Pancreas (tissue), 10 donors: ENCODE data around the gene RIN3. TPM values are rescaled to one million over a fixed set of nuclear protein-coding genes. Genes with fewer than 3 reads are reported as not detected.

Experiments used
- ATAC-seq, 4 donors: fragments of 200-7000 bp; cut with Tn5 transposase; one replicate each; pipeline versions ENCODE4 v1.8.0 to v1.9.1; 2020; ENCODE audit warnings: mild to moderate bottlenecking in 4 of 4, moderate library complexity in 4 of 4
- DNase-seq, 6 donors: peaks; one replicate each; pipeline ENCODE4 v3.0.0-alpha.2; 2020
- FAIRE-seq: peaks from 2 replicates; lab custom pipeline; 2012; peaks lifted over from hg19 to GRCh38; lab: Jason Lieb, UNC
- H3K27ac ChIP-seq, 4 donors: fragments of 200-600 bp; sonication (generic); 1 replicate in 3 of 4; 2 replicates in 1 of 4; pipeline versions ENCODE4 v1.5.0 to v1.8.0; 2020
- H3K27me3 ChIP-seq, 4 donors: fragments of 200-600 bp; one replicate each; pipeline ENCODE4 v1.8.0; 2021
- H3K36me3 ChIP-seq, 3 donors: fragments of 200-600 bp; sonication (generic) in 1 of 3; one replicate each; pipeline versions ENCODE4 v1.5.0 to v1.8.0; 2020 to 2021
- H3K4me1 ChIP-seq, 3 donors: fragments of 200-600 bp; one replicate each; pipeline ENCODE4 v1.8.0; 2021
- H3K4me3 ChIP-seq, 4 donors: fragments of 200-600 bp; sonication (generic) in 2 of 4; one replicate each; pipeline versions ENCODE4 v1.5.0 to v1.8.0; 2020 to 2021
- H3K9me3 ChIP-seq, 4 donors: fragments of 200-600 bp; one replicate each; pipeline ENCODE4 v1.8.0; 2021
- CTCF ChIP-seq, 4 donors: fragments of 200-600 bp; sonication (generic) in 3 of 4; IDR thresholded peaks; one replicate each; pipeline versions ENCODE4 v1.5.0 to v1.8.0; 2021; ENCODE audit warnings: antibody characterized with exemption in 4 of 4
- WGBS, 2 donors: extraction: QIAGEN DNeasy Blood & Tissue Kit; methylation state at CpG; one replicate each; pipeline ENCODE4 v1.1.7; 2013; 5-methylcytosine and 5-hydroxymethylcytosine counted together
- intact Hi-C, 3 donors: fragments of 100-400 bp; cut with DNase I; formaldehyde crosslinking; loops; one replicate each; pipeline versions ENCODE4 v1.11.1 to v1.14.2; 2022
- polyA plus RNA-seq, 2 donors: library from polyadenylated mRNA; stranded (reverse); fragments of 200-250 nt; gene quantifications; one replicate each; pipeline ENCODE4 v1.2.3, GENCODE V29; 2013
- total RNA-seq, 6 donors: library from RNA; stranded (reverse); fragmentation: NEBNext Ultra II Directional in 4 of 6; extraction: Animal tissue kit (Norgen Biotek cat#: 25700) in 4 of 6; gene quantifications; one replicate each; pipeline versions ENCODE4 v1.2.1 to v1.2.4, GENCODE V29; 2021 to 2023
- donor health status: healthy with polysubstance abuse.
- donor health status: DM: no; HTN: no; CAD: no; lungs with moderate emphysema.
- donor health status: DM: no; HTN: no; CAD: no.
- donor health status: control.
- donor health status: control.
- donor health status: Bipolar disorder and iron deficiency.
- donor health status: DM: yes; HTN: yes; CAD: no.
- donor health status: DM: no; HTN: no; CAD: no.
- donor health status: DM: no; HTN: no; CAD: no.
- donor health status: DM: yes; HTN: yes; CAD: no.

Gene RIN3
- total and polyA plus RNA-seq, 8 donors = 1.1 to 9.0 (median 2.3) TPM

GRCh38 chr14:92587700-92588085, 74.1 kb downstream of the RIN3 start:
- no peak for ATAC-seq

DNA sequence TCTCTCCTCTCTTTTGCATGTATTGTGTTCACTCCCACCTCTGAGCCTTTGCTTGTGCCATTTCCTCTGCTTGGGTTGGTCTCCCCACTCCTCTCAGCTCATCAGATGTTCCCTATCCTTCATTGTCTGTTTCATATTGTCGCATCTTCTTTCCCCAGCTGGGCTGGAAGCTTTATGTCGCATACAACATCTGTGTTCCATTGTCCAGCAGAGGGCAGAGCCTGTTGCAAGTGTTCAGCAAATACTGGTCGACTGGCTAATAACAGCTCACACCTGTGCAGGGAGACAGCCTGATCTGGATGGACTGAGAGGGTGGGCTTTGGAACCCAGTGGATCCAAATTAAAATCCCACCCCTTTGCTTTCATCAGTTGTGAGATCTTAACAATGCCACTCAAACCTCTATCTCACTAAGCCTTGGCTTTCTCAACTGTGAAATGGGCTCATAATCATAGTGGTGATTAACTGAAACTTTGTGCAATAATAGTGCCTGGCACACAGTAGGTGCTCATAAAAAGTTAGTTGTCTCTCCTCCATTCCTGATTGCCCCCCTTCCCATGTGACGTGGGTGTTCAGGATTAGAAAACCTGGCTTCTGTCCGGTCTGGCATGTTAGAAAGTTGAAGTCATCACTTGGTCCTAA, 75.8 kb downstream of the RIN3 start:
- DNase-seq = no peak
- FAIRE-seq = no peak
- WGBS, 2 donors = 58 to 69% methylated on average over 5 of the region's 5 CpGs

More at GRCh38 chr14:92587700-92588085, 74.1 kb downstream of the RIN3 start:
- H3K9me3 ChIP-seq = no peaks in the 10 kb centered on the region
- H3K27me3 ChIP-seq = no peaks in the 10 kb centered on the region
- intact Hi-C loops = no loop called here
- no peak overlapping the region for H3K4me3 ChIP-seq
- no peak for TF ChIP-seq CTCF (IDR thresholded peaks at IDR 0.05)
- DNase-seq (no peak), FAIRE-seq (no peak)
- no peaks in the 10 kb centered on the region for H3K36me3 ChIP-seq
- no peaks in the 10 kb centered on the region for H3K4me1 ChIP-seq
- 92 to 98% methylated on average over 2 of the region's 2 CpGs for WGBS, 2 donors
- H3K27ac ChIP-seq = no peak overlapping the region

GRCh38 chr14:92590176-92590575, 76.6 kb downstream of the RIN3 start:
- 71 to 84% methylated on average over 2 of the region's 2 CpGs for WGBS, 2 donors

More for the DNA sequence above, 75.8 kb downstream of the RIN3 start:
- H3K27me3 ChIP-seq = no peaks in the 10 kb centered on the region
- H3K4me3 ChIP-seq = no peak overlapping the region
- no peaks in the 10 kb centered on the region for H3K36me3 ChIP-seq
- H3K27ac ChIP-seq = no peak overlapping the region
- intact Hi-C loops = no loop called here
- TF ChIP-seq CTCF (IDR thresholded peaks at IDR 0.05) = no peak
- H3K4me1 ChIP-seq = no peaks in the 10 kb centered on the region
- no peaks in the 10 kb centered on the region for H3K9me3 ChIP-seq
- no peak for ATAC-seq

GRCh38 chr14:92590941-92591340, 77.4 kb downstream of the RIN3 start:
- FAIRE-seq = no peak
- Histone ChIP-seq H3K4me1 (no peaks in the 10 kb centered on the region), H3K4me3 (no peak overlapping the region), H3K27ac (no peak overlapping the region), H3K36me3 (no peaks in the 10 kb centered on the region), H3K9me3 (no peaks in the 10 kb centered on the region), H3K27me3 (no peaks in the 10 kb centered on the region)
- intact Hi-C loops = no loop called here
- 0 to 49% methylated on average over 2 of the region's 2 CpGs for WGBS, 2 donors
- TF ChIP-seq CTCF (IDR thresholded peaks at IDR 0.05) = no peak
- no peak for DNase-seq
- ATAC-seq = no peak

More at GRCh38 chr14:92590176-92590575, 76.6 kb downstream of the RIN3 start:
- intact Hi-C loops = no loop called here
- no peaks in the 10 kb centered on the region for H3K9me3 ChIP-seq
- H3K4me1 ChIP-seq = no peaks in the 10 kb centered on the region
- no peaks in the 10 kb centered on the region for H3K36me3 ChIP-seq
- no peak for DNase-seq
- no peak for ATAC-seq
- TF ChIP-seq CTCF (IDR thresholded peaks at IDR 0.05) = no peak
- H3K4me3 ChIP-seq = no peak overlapping the region
- H3K27me3 ChIP-seq = no peaks in the 10 kb centered on the region
- H3K27ac ChIP-seq = no peak overlapping the region
- no peak for FAIRE-seq

DNA sequence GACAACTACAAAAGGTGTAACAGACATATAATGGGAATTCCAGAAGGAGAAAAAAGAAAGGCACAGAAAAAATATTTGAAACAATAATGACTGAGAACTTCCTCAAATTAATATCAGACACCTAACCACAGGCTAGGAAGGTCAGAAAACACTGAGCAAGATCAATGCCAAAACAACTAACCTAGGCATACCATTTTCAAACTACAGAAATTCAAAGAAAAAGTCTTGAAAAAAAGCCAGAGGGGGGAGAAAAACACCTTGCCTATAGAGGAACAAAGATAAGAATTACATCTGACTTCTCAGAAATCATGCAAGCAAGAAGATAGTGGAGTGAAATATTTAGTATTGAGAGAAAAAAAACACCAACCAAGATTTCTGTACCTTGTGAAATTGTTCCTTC, 77.8 kb downstream of the RIN3 start:
- no peak for FAIRE-seq
- intact Hi-C loops = no loop called here
- Histone ChIP-seq H3K36me3 (no peaks in the 10 kb centered on the region), H3K27me3 (no peaks in the 10 kb centered on the region), H3K4me3 (no peak overlapping the region), H3K4me1 (no peaks in the 10 kb centered on the region), H3K9me3 (no peaks in the 10 kb centered on the region), H3K27ac (no peak overlapping the region)
- DNase-seq = no peak
- TF ChIP-seq CTCF (IDR thresholded peaks at IDR 0.05) = no peak
- ATAC-seq = no peak
